ENCODE data around the gene AVPR2. TPM values are rescaled to one million over a fixed set of nuclear protein-coding genes. Genes with fewer than 3 reads are reported as not detected.

The AVPR2 gene
- polyA plus RNA-seq, 4 donors = 0.31 to 3.5 TPM; not detected in 2

- Histone ChIP-seq H3K27ac (ENCODE audit: low read depth in 1 of 3, low read length in 2 of 3) (no peak overlapping the region), H3K4me3 (ENCODE audit: low read depth in 1 of 3, low read length in 3 of 3) (no peak overlapping the region), H3K36me3 (ENCODE audit: control insufficient read depth in 3 of 3, insufficient read depth in 2 of 3, low read depth in 1 of 3, low read length in 3 of 3) (no peaks in the 10 kb centered on the region), H3K9me3 (ENCODE audit: control insufficient read depth in 2 of 2, insufficient read depth in 1 of 2, low read depth in 1 of 2, low read length in 1 of 2) (no peaks in the 10 kb centered on the region), H3K4me1 (ENCODE audit: control insufficient read depth in 3 of 3, insufficient read depth in 2 of 3, low read depth in 1 of 3, low read length in 2 of 3) (no peaks in the 10 kb centered on the region), H3K27me3 (ENCODE audit: control insufficient read depth in 3 of 3, insufficient read depth in 3 of 3, low read length in 3 of 3) (peaks cover 0 to 4% (median 0%) of the 10 kb centered on the region in 3 donors)
- DNase-seq (no peak), FAIRE-seq (no peak)
- WGBS, 3 donors = 64 to 89% (median 81%) methylated on average over 9 to 30 of the region's 31 CpGs
Measured at GRCh38 chrX:153869473-153870287, 34.8 kb upstream of the AVPR2 start.

GRCh38 chrX:153870288-153870690 lies 34.2 kb upstream of the AVPR2 start:
- 42 to 76% (median 74%) methylated on average over 6 to 11 of the region's 11 CpGs for WGBS, 3 donors
- H3K36me3 ChIP-seq (ENCODE audit: control insufficient read depth in 3 of 3, insufficient read depth in 2 of 3, low read depth in 1 of 3, low read length in 3 of 3) = no peaks in the 10 kb centered on the region
- no peak for DNase-seq
- FAIRE-seq = no peak
- no peaks in the 10 kb centered on the region for H3K9me3 ChIP-seq (ENCODE audit: control insufficient read depth in 2 of 2, insufficient read depth in 1 of 2, low read depth in 1 of 2, low read length in 1 of 2)
- peaks cover 0 to 4% (median 0%) of the 10 kb centered on the region in 3 donors for H3K27me3 ChIP-seq (ENCODE audit: control insufficient read depth in 3 of 3, insufficient read depth in 3 of 3, low read length in 3 of 3)
- no peaks in the 10 kb centered on the region for H3K4me1 ChIP-seq (ENCODE audit: control insufficient read depth in 3 of 3, insufficient read depth in 2 of 3, low read depth in 1 of 3, low read length in 2 of 3)
- H3K4me3 ChIP-seq (ENCODE audit: low read depth in 1 of 3, low read length in 3 of 3) = no peak overlapping the region
- no peak overlapping the region for H3K27ac ChIP-seq (ENCODE audit: low read depth in 1 of 3, low read length in 2 of 3)

GRCh38 chrX:153870791-153871360 lies 33.6 kb upstream of the AVPR2 start:
- no peaks in the 10 kb centered on the region for H3K36me3 ChIP-seq (ENCODE audit: control insufficient read depth in 3 of 3, insufficient read depth in 2 of 3, low read depth in 1 of 3, low read length in 3 of 3)
- H3K27me3 ChIP-seq (ENCODE audit: control insufficient read depth in 3 of 3, insufficient read depth in 3 of 3, low read length in 3 of 3) = peaks cover 0 to 4% (median 0%) of the 10 kb centered on the region in 3 donors
- 45 to 66% (median 58%) methylated on average over 21 of the region's 21 CpGs for WGBS, 3 donors
- no peak overlapping the region for H3K4me3 ChIP-seq (ENCODE audit: low read depth in 1 of 3, low read length in 3 of 3)
- no peaks in the 10 kb centered on the region for H3K4me1 ChIP-seq (ENCODE audit: control insufficient read depth in 3 of 3, insufficient read depth in 2 of 3, low read depth in 1 of 3, low read length in 2 of 3)
- H3K27ac ChIP-seq (ENCODE audit: low read depth in 1 of 3, low read length in 2 of 3) = no peak overlapping the region
- no peak for DNase-seq
- H3K9me3 ChIP-seq (ENCODE audit: control insufficient read depth in 2 of 2, insufficient read depth in 1 of 2, low read depth in 1 of 2, low read length in 1 of 2) = no peaks in the 10 kb centered on the region
- FAIRE-seq = no peak

GRCh38 chrX:153871451-153871850 lies 33.0 kb upstream of the AVPR2 start:
- WGBS, 3 donors = 18 to 20% (median 19%) methylated on average over 6 of the region's 6 CpGs
- H3K4me1 ChIP-seq (ENCODE audit: control insufficient read depth in 3 of 3, insufficient read depth in 2 of 3, low read depth in 1 of 3, low read length in 2 of 3) = no peaks in the 10 kb centered on the region
- H3K4me3 ChIP-seq (ENCODE audit: low read depth in 1 of 3, low read length in 3 of 3) = no peak overlapping the region
- H3K27me3 ChIP-seq (ENCODE audit: control insufficient read depth in 3 of 3, insufficient read depth in 3 of 3, low read length in 3 of 3) = peaks cover 0 to 4% (median 0%) of the 10 kb centered on the region in 3 donors
- H3K27ac ChIP-seq (ENCODE audit: low read depth in 1 of 3, low read length in 2 of 3) = no peak overlapping the region
- DNase-seq = no peak
- no peaks in the 10 kb centered on the region for H3K36me3 ChIP-seq (ENCODE audit: control insufficient read depth in 3 of 3, insufficient read depth in 2 of 3, low read depth in 1 of 3, low read length in 3 of 3)
- FAIRE-seq = no peak
- no peaks in the 10 kb centered on the region for H3K9me3 ChIP-seq (ENCODE audit: control insufficient read depth in 2 of 2, insufficient read depth in 1 of 2, low read depth in 1 of 2, low read length in 1 of 2)

- Histone ChIP-seq H3K9me3 (ENCODE audit: control insufficient read depth in 2 of 2, insufficient read depth in 1 of 2, low read depth in 1 of 2, low read length in 1 of 2) (no peaks in the 10 kb centered on the region), H3K27ac (ENCODE audit: low read depth in 1 of 3, low read length in 2 of 3) (no peak overlapping the region), H3K4me1 (ENCODE audit: control insufficient read depth in 3 of 3, insufficient read depth in 2 of 3, low read depth in 1 of 3, low read length in 2 of 3) (no peaks in the 10 kb centered on the region), H3K4me3 (ENCODE audit: low read depth in 1 of 3, low read length in 3 of 3) (no peak overlapping the region), H3K36me3 (ENCODE audit: control insufficient read depth in 3 of 3, insufficient read depth in 2 of 3, low read depth in 1 of 3, low read length in 3 of 3) (no peaks in the 10 kb centered on the region), H3K27me3 (ENCODE audit: control insufficient read depth in 3 of 3, insufficient read depth in 3 of 3, low read length in 3 of 3) (peaks cover 0 to 4% (median 0%) of the 10 kb centered on the region in 3 donors)
- FAIRE-seq (no peak), DNase-seq (no peak)
- 69 to 77% (median 73%) methylated on average over 24 to 29 of the region's 29 CpGs for WGBS, 3 donors
Measured at GRCh38 chrX:153871946-153872878, 32.3 kb upstream of the AVPR2 start.

GRCh38 chrX:153873282-153874084 lies 31.0 kb upstream of the AVPR2 start:
- no peaks in the 10 kb centered on the region for H3K9me3 ChIP-seq (ENCODE audit: control insufficient read depth in 2 of 2, insufficient read depth in 1 of 2, low read depth in 1 of 2, low read length in 1 of 2)
- FAIRE-seq (no peak), DNase-seq (no peak)
- peaks cover 0 to 8% (median 2%) of the 10 kb centered on the region in 3 donors for H3K27me3 ChIP-seq (ENCODE audit: control insufficient read depth in 3 of 3, insufficient read depth in 3 of 3, low read length in 3 of 3)
- no peaks in the 10 kb centered on the region for H3K36me3 ChIP-seq (ENCODE audit: control insufficient read depth in 3 of 3, insufficient read depth in 2 of 3, low read depth in 1 of 3, low read length in 3 of 3)
- H3K27ac ChIP-seq (ENCODE audit: low read depth in 1 of 3, low read length in 2 of 3) = no peak overlapping the region
- no peak overlapping the region for H3K4me3 ChIP-seq (ENCODE audit: low read depth in 1 of 3, low read length in 3 of 3)
- WGBS, 3 donors = 9 to 29% (median 19%) methylated on average over 5 to 7 of the region's 7 CpGs
- no peaks in the 10 kb centered on the region for H3K4me1 ChIP-seq (ENCODE audit: control insufficient read depth in 3 of 3, insufficient read depth in 2 of 3, low read depth in 1 of 3, low read length in 2 of 3)

GRCh38 chrX:153874085-153874365 lies 30.4 kb upstream of the AVPR2 start:
- FAIRE-seq = no peak
- 32 to 51% (median 46%) methylated on average over 2 to 3 of the region's 3 CpGs for WGBS, 3 donors
- H3K4me3 ChIP-seq (ENCODE audit: low read depth in 1 of 3, low read length in 3 of 3) = no peak overlapping the region
- H3K27ac ChIP-seq (ENCODE audit: low read depth in 1 of 3, low read length in 2 of 3) = no peak overlapping the region
- peaks cover 0 to 13% (median 2%) of the 10 kb centered on the region in 3 donors for H3K27me3 ChIP-seq (ENCODE audit: control insufficient read depth in 3 of 3, insufficient read depth in 3 of 3, low read length in 3 of 3)
- no peak for DNase-seq
- H3K36me3 ChIP-seq (ENCODE audit: control insufficient read depth in 3 of 3, insufficient read depth in 2 of 3, low read depth in 1 of 3, low read length in 3 of 3) = no peaks in the 10 kb centered on the region
- H3K9me3 ChIP-seq (ENCODE audit: control insufficient read depth in 2 of 2, insufficient read depth in 1 of 2, low read depth in 1 of 2, low read length in 1 of 2) = no peaks in the 10 kb centered on the region
- no peaks in the 10 kb centered on the region for H3K4me1 ChIP-seq (ENCODE audit: control insufficient read depth in 3 of 3, insufficient read depth in 2 of 3, low read depth in 1 of 3, low read length in 2 of 3)
